Activated T-cell treated with anti-CD3 and anti-CD28 coated beads, Interleukin-2, amount 50 U/mL, for 72 hours (primary cell): ENCODE data around the gene XPNPEP2. TPM values are rescaled to one million over a fixed set of nuclear protein-coding genes. Genes with fewer than 3 reads are reported as not detected.
A peak's percentile ranks its signal among the peaks of the same experiment; 100 is the strongest.
"Not testable (repeated sequence)": the region's sequence is repeated elsewhere in the genome, so short reads cannot be mapped to it uniquely, and the experiment has no call there.

Experiments
- ATAC-seq, 2 donors: fragments of 150-1000 bp; cut with Tn5 transposase; replicated peaks in 1 of 2; 2 replicates each; pipeline ENCODE4 v1.10.0; 2021; ENCODE audit warnings: moderate library complexity in 2 of 2, mild to moderate bottlenecking in 1 of 2
- DNase-seq, 2 donors: peaks; one replicate each; pipeline ENCODE4 v3.0.0; 2021 to 2022; ENCODE audit warnings: mixed read lengths in 1 of 2
- H3K27ac Mint-ChIP-seq: one replicate; pipeline ENCODE4 v1.8.0; 2022; ENCODE audit warnings: mild to moderate bottlenecking, moderate library complexity, mixed read lengths
- H3K27me3 Mint-ChIP-seq: one replicate; pipeline ENCODE4 v1.8.0; 2022; ENCODE audit warnings: low read depth, mixed read lengths
- H3K36me3 Mint-ChIP-seq, 2 donors: one replicate each; pipeline ENCODE4 v1.8.0; 2022; ENCODE audit warnings: mixed read lengths in 2 of 2, mild to moderate bottlenecking in 1 of 2; ENCODE audit not compliant: insufficient read depth in 2 of 2
- H3K4me1 Mint-ChIP-seq: one replicate; pipeline ENCODE4 v1.8.0; 2022; ENCODE audit warnings: low read depth, mixed read lengths
- H3K4me3 Mint-ChIP-seq, 2 donors: one replicate each; pipeline ENCODE4 v1.8.0; 2022; ENCODE audit warnings: mild to moderate bottlenecking in 2 of 2, mixed read lengths in 2 of 2, moderate library complexity in 2 of 2
- H3K9me3 Mint-ChIP-seq, 2 donors: one replicate each; pipeline ENCODE4 v1.8.0; 2022; ENCODE audit warnings: mixed read lengths in 2 of 2
- total RNA-seq, 2 donors: library from RNA; stranded (reverse); gene quantifications; one replicate each; pipeline ENCODE4 v1.2.3, GENCODE V29; 2022

Gene XPNPEP2
- total RNA-seq, 2 donors from 2014 or later, result 0.24 to 0.42 TPM

GRCh38 chrX:129726307-129727111 lies 12.3 kb upstream of the XPNPEP2 start:
- no peak overlapping the region for H3K4me3 Mint-ChIP-seq
- peak in 1 of 2 donors; percentile 36 for ATAC-seq
- H3K27ac Mint-ChIP-seq, result no peak overlapping the region

GRCh38 chrX:129728061-129728460 lies 10.7 kb upstream of the XPNPEP2 start:
- peaks cover 3 to 5% of the 10 kb centered on the region in 2 donors for H3K9me3 Mint-ChIP-seq
- peaks cover 0 to 3% of the 10 kb centered on the region in 2 donors for H3K36me3 Mint-ChIP-seq
- H3K4me1 Mint-ChIP-seq, result peaks cover 17% of the 10 kb centered on the region
- no peak overlapping the region for H3K4me3 Mint-ChIP-seq
- H3K27ac Mint-ChIP-seq, result no peak overlapping the region
- H3K27me3 Mint-ChIP-seq, result peaks cover 43% of the 10 kb centered on the region
- DNase-seq (no peak), ATAC-seq (no peak)

More at GRCh38 chrX:129726307-129727111, 12.3 kb upstream of the XPNPEP2 start:
- peaks cover 22% of the 10 kb centered on the region for H3K4me1 Mint-ChIP-seq
- peak; percentile 36 to 44 for DNase-seq
- peaks cover 3 to 5% of the 10 kb centered on the region in 2 donors for H3K9me3 Mint-ChIP-seq
- peaks cover 0 to 3% of the 10 kb centered on the region in 2 donors for H3K36me3 Mint-ChIP-seq
- peaks cover 54% of the 10 kb centered on the region for H3K27me3 Mint-ChIP-seq

- H3K27me3 Mint-ChIP-seq, result peaks cover 37% of the 10 kb centered on the region
- H3K4me3 Mint-ChIP-seq, result peak overlapping the region in 1 of 2 donors; percentile 10
- no peak for ATAC-seq
- peaks cover 0 to 3% of the 10 kb centered on the region in 2 donors for H3K36me3 Mint-ChIP-seq
- H3K27ac Mint-ChIP-seq, result no peak overlapping the region
- H3K9me3 Mint-ChIP-seq, result peaks cover 3 to 4% of the 10 kb centered on the region in 2 donors
- DNase-seq, result no peak
- H3K4me1 Mint-ChIP-seq, result peaks cover 19% of the 10 kb centered on the region
Observed at GRCh38 chrX:129731228-129731627, 7.6 kb upstream of the XPNPEP2 start.

GRCh38 chrX:129732857-129733256 lies 5.9 kb upstream of the XPNPEP2 start:
- Mint-ChIP-seq H3K4me1 (peaks cover 31% of the 10 kb centered on the region), H3K36me3 (peaks cover 0 to 3% of the 10 kb centered on the region in 2 donors), H3K27ac (no peak overlapping the region), H3K27me3 (peaks cover 22% of the 10 kb centered on the region), H3K4me3 (no peak overlapping the region), H3K9me3 (peaks cover 3 to 4% of the 10 kb centered on the region in 2 donors)
- DNase-seq (no peak), ATAC-seq (no peak)

- peaks cover 36% of the 10 kb centered on the region for H3K4me1 Mint-ChIP-seq
- DNase-seq, result no peak
- H3K27me3 Mint-ChIP-seq, result peaks cover 22% of the 10 kb centered on the region
- H3K27ac Mint-ChIP-seq, result no peak overlapping the region
- H3K9me3 Mint-ChIP-seq, result peaks cover 3 to 4% of the 10 kb centered on the region in 2 donors
- peaks cover 0 to 3% of the 10 kb centered on the region in 2 donors for H3K36me3 Mint-ChIP-seq
- no peak overlapping the region for H3K4me3 Mint-ChIP-seq
- ATAC-seq, result no peak
Observed at GRCh38 chrX:129733335-129733734, 5.4 kb upstream of the XPNPEP2 start.

GRCh38 chrX:129736491-129736890 lies 2.3 kb upstream of the XPNPEP2 start:
- ATAC-seq, result peak; percentile 79 to 81
- Mint-ChIP-seq H3K9me3 (no peaks in the 10 kb centered on the region), H3K27me3 (peaks cover 7% of the 10 kb centered on the region), H3K36me3 (no peaks in the 10 kb centered on the region), H3K4me1 (peaks cover 29% of the 10 kb centered on the region), H3K27ac (peak overlapping the region; percentile 61), H3K4me3 (peak overlapping the region; percentile 15 to 60)
- no peak for DNase-seq

- peaks cover 40% of the 10 kb centered on the region for H3K4me1 Mint-ChIP-seq
- DNase-seq (no peak), ATAC-seq (peak; percentile 46 to 57)
- no peaks in the 10 kb centered on the region for H3K9me3 Mint-ChIP-seq
- no peak overlapping the region for H3K27ac Mint-ChIP-seq
- peaks cover 13% of the 10 kb centered on the region for H3K27me3 Mint-ChIP-seq
- no peaks in the 10 kb centered on the region for H3K36me3 Mint-ChIP-seq
- peak overlapping the region in 1 of 2 donors; percentile 6 for H3K4me3 Mint-ChIP-seq
Observed at GRCh38 chrX:129737916-129738315, 863 bp upstream of the XPNPEP2 start.

- Mint-ChIP-seq H3K27me3 (peaks cover 15% of the 10 kb centered on the region), H3K36me3 (no peaks in the 10 kb centered on the region), H3K27ac (no peak overlapping the region), H3K4me1 (peaks cover 55% of the 10 kb centered on the region), H3K9me3 (no peaks in the 10 kb centered on the region), H3K4me3 (no peak overlapping the region)
- ATAC-seq (no peak), DNase-seq (no peak)
Observed at GRCh38 chrX:129739578-129739977, 799 bp downstream of the XPNPEP2 start.

GRCh38 chrX:129741880-129742758 lies 3.3 kb downstream of the XPNPEP2 start:
- DNase-seq, result no peak
- no peaks in the 10 kb centered on the region for H3K36me3 Mint-ChIP-seq
- H3K4me1 Mint-ChIP-seq, result peaks cover 59% of the 10 kb centered on the region
- peak overlapping the region; percentile 25 for H3K27ac Mint-ChIP-seq
- H3K4me3 Mint-ChIP-seq, result peak overlapping the region; percentile 39 to 50
- no peak for ATAC-seq
- H3K27me3 Mint-ChIP-seq, result peaks cover 26% of the 10 kb centered on the region
- no peaks in the 10 kb centered on the region for H3K9me3 Mint-ChIP-seq

- DNase-seq, ATAC-seq, H3K9me3 Mint-ChIP-seq, H3K36me3 Mint-ChIP-seq: not testable (repeated sequence)
- H3K27me3 Mint-ChIP-seq, result peaks cover 26% of the 10 kb centered on the region
- peaks cover 55% of the 10 kb centered on the region for H3K4me1 Mint-ChIP-seq
- peak overlapping the region; percentile 39 to 50 for H3K4me3 Mint-ChIP-seq
- peak overlapping the region; percentile 25 for H3K27ac Mint-ChIP-seq
Observed at GRCh38 chrX:129742759-129743152, 4.0 kb downstream of the XPNPEP2 start.

- Mint-ChIP-seq H3K27me3 (peaks cover 34% of the 10 kb centered on the region), H3K4me3 (peak overlapping the region; percentile 8 to 22), H3K27ac (no peak overlapping the region), H3K4me1 (peaks cover 52% of the 10 kb centered on the region), H3K9me3 (no peaks in the 10 kb centered on the region), H3K36me3 (no peaks in the 10 kb centered on the region)
- DNase-seq (no peak), ATAC-seq (peak; percentile 44 to 59)
Observed at GRCh38 chrX:129743821-129744220, 5.0 kb downstream of the XPNPEP2 start.

GRCh38 chrX:129744861-129745321 lies 6.1 kb downstream of the XPNPEP2 start:
- H3K4me3 Mint-ChIP-seq, result peak overlapping the region; percentile 3 to 38

More at GRCh38 chrX:129744861-129745321, 6.1 kb downstream of the XPNPEP2 start:
- no peaks in the 10 kb centered on the region for H3K9me3 Mint-ChIP-seq
- peak; percentile 32 to 55 for ATAC-seq
- peaks cover 52% of the 10 kb centered on the region for H3K4me1 Mint-ChIP-seq
- no peaks in the 10 kb centered on the region for H3K36me3 Mint-ChIP-seq
- peaks cover 34% of the 10 kb centered on the region for H3K27me3 Mint-ChIP-seq
- no peak overlapping the region for H3K27ac Mint-ChIP-seq
- DNase-seq, result no peak
